T-cell (primary cell): Measurements from ENCODE around the gene NABP1. TPM values are rescaled to one million over a fixed set of nuclear protein-coding genes. Genes with fewer than 3 reads are reported as not detected.

ENCODE experiments used
- ATAC-seq, 4 experiments: fragments of 200-7000 bp in 3 of 4; fragments of 150-1000 bp in 1 of 4; cut with Tn5 transposase; replicated peaks in 1 of 4; 1 replicate in 3 of 4; 2 replicates in 1 of 4; pipeline ENCODE4 v1.10.0; 2021; ENCODE audit warnings: moderate library complexity in 3 of 4, mild to moderate bottlenecking in 2 of 4, moderate number of reproducible peaks in 1 of 4
- CTCF ChIA-PET, 2 donors: fragments of 300-600 bp; sonication (Branson Sonifier 250); formaldehyde crosslinking; loops; one replicate each; lab custom pipeline; 2022; ENCODE audit warnings: antibody characterized with exemption in 2 of 2; lab: Charles Lee
- POLR2A ChIA-PET, 2 donors: fragments of 300-600 bp; sonication (Branson Sonifier 250); formaldehyde crosslinking; loops; one replicate each; lab custom pipeline; 2022; ENCODE audit warnings: antibody characterized with exemption in 2 of 2; lab: Charles Lee
- DNase-seq, 35 experiments: peaks; one replicate each; pipeline versions ENCODE4 v3.0.0 to v3.0.0-alpha.2; 2013 to 2023
- H3K27ac ChIP-seq: one replicate; pipeline ENCODE4 v1.5.1; 2013; ENCODE audit warnings: low read length
- H3K27me3 ChIP-seq, 2 experiments: replicated peaks in 1 of 2; 1 replicate in 1 of 2; 2 replicates in 1 of 2; pipeline versions ENCODE4 v1.6.1 to v1.7.0; 2013; ENCODE audit warnings: low read length in 1 of 2, mixed read lengths in 1 of 2; ENCODE audit not compliant: control insufficient read depth in 2 of 2, insufficient read depth in 2 of 2; ENCODE audit errors: extremely low read depth in 1 of 2
- H3K36me3 ChIP-seq, 2 donors: 1 replicate in 1 of 2; 2 replicates in 1 of 2; pipeline versions ENCODE4 v1.6.1 to v1.7.0; 2013; ENCODE audit warnings: low read length in 1 of 2; ENCODE audit not compliant: control insufficient read depth in 2 of 2, insufficient read depth in 1 of 2; ENCODE audit errors: extremely low read depth in 1 of 2
- H3K4me1 ChIP-seq, 2 experiments: 1 replicate in 1 of 2; 2 replicates in 1 of 2; pipeline versions ENCODE4 v1.6.1 to v1.7.0; 2013; ENCODE audit warnings: low read length in 2 of 2, mixed read lengths in 1 of 2; ENCODE audit not compliant: insufficient read depth in 2 of 2, control insufficient read depth in 1 of 2; ENCODE audit errors: extremely low read depth in 1 of 2
- H3K4me3 ChIP-seq, 2 donors: 1 replicate in 1 of 2; 2 replicates in 1 of 2; pipeline versions ENCODE4 v1.5.1 to v1.7.0; 2013; ENCODE audit warnings: mild to moderate bottlenecking in 2 of 2, low read length in 1 of 2, moderate library complexity in 1 of 2; ENCODE audit not compliant: control insufficient read depth in 1 of 2; ENCODE audit errors: extremely low read depth in 1 of 2
- H3K9me3 ChIP-seq: 2 replicates; pipeline ENCODE4 v1.7.0; 2013
- H3K27ac Mint-ChIP-seq, 2 donors: one replicate each; pipeline ENCODE4 v1.8.0; 2020 to 2021; ENCODE audit warnings: mild to moderate bottlenecking in 2 of 2, mixed read lengths in 2 of 2
- H3K27me3 Mint-ChIP-seq, 2 donors: one replicate each; pipeline ENCODE4 v1.8.0; 2021 to 2022; ENCODE audit warnings: mixed read lengths in 2 of 2
- H3K36me3 Mint-ChIP-seq: one replicate; pipeline ENCODE4 v1.8.0; 2021; ENCODE audit warnings: mixed read lengths
- H3K4me1 Mint-ChIP-seq, 3 donors: one replicate each; pipeline ENCODE4 v1.8.0; 2020 to 2022; ENCODE audit warnings: mixed read lengths in 3 of 3, mild to moderate bottlenecking in 1 of 3
- H3K4me3 Mint-ChIP-seq, 3 donors: one replicate each; pipeline ENCODE4 v1.8.0; 2020 to 2022; ENCODE audit warnings: mild to moderate bottlenecking in 3 of 3, mixed read lengths in 3 of 3, moderate library complexity in 3 of 3
- H3K9me3 Mint-ChIP-seq, 3 donors: one replicate each; pipeline ENCODE4 v1.8.0; 2020 to 2022; ENCODE audit warnings: mixed read lengths in 3 of 3
- whole genome bisulfite sequencing: methylation state at CpG from one replicate; pipeline ENCODE4 v1.1.5; 2013; ENCODE audit warnings: missing lambda C conversion rate; ENCODE audit not compliant: insufficient coverage; 5-methylcytosine and 5-hydroxymethylcytosine counted together
- total RNA-seq, 35 experiments: library from RNA in 6 of 35; stranded (reverse) in 6 of 35; fragments of 120-200 nt in 1 of 35; gene quantifications; one replicate each; pipeline versions ENCODE4 v1.2.1 to v1.2.4 and lab custom pipeline; 2013 to 2026

NABP1 gene
- total RNA-seq, 5 donors from 2014 or later (not counting 1 experiment from before 2014, with no cell fraction given) = 39.0 to 67.6 (median 51.3) TPM

GRCh38 chr2:191645032-191645431 is 32.9 kb upstream of the NABP1 start:
- ChIA-PET POLR2A (interaction anchor here in 1 of 2 donors (0.5 kb wide), 1 partner anchor 33 kb away, joined by 6 read pairs; no protein-coding TSS in a partner anchor), CTCF (no interaction called here)
- H3K4me3 ChIP-seq = no peak overlapping the region
- Mint-ChIP-seq H3K4me3 (no peak overlapping the region), H3K27ac (no peak overlapping the region), H3K9me3 (no peaks in the 10 kb centered on the region), H3K27me3 (peaks cover 0 to 2% of the 10 kb centered on the region in 2 donors), H3K4me1 (peaks cover 13 to 16% (median 14%) of the 10 kb centered on the region in 3 donors), H3K36me3 (no peaks in the 10 kb centered on the region)
- no peak for ATAC-seq
- H3K36me3 ChIP-seq = no peaks in the 10 kb centered on the region
- no peak for DNase-seq
- peaks cover 0 to 3% of the 10 kb centered on the region in 2 experiments for H3K4me1 ChIP-seq
- no peak overlapping the region for H3K27ac ChIP-seq
- WGBS = no CpG with 5 or more reads among the region's 1 CpG
- H3K9me3 ChIP-seq = no peaks in the 10 kb centered on the region
- no peaks in the 10 kb centered on the region for H3K27me3 ChIP-seq

DNA sequence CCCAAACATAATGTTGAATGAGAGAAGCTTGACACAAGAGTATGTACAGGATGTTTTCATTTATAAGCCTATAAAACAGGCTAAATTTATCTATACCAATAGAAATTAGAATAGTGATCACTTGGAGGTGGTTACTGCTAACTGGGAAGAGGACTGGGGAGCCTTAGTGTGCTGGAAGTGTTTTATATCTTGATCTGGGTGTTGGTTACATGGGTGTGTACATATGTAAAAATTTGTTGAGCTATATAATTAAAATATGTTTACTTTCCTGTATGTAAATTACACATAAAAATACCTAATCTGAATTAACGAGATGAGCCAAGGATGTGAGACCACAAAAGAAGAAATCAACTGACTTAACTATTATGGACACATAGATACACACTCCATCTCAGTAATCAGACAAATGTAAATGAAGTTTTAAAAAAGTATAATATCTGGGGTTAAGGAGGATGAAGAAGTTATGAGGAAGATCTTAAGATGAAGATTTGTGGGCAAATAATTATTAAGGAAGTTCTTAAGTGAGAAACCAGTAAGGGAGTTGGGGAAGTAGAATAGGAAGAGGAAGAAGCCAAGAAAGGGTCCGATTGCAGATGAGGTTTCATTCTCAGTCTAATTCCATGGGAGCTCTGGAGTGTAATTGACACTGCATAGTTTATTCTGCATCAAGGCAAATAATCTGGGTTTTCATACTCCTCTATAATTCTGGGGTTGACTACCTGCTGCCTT is 32.3 kb upstream of the NABP1 start:
- Mint-ChIP-seq H3K27me3 (peaks cover 0 to 2% of the 10 kb centered on the region in 2 donors), H3K27ac (no peak overlapping the region), H3K36me3 (no peaks in the 10 kb centered on the region), H3K4me1 (peaks cover 7 to 12% (median 10%) of the 10 kb centered on the region in 3 donors), H3K4me3 (no peak overlapping the region), H3K9me3 (no peaks in the 10 kb centered on the region)
- Histone ChIP-seq H3K27ac (no peak overlapping the region), H3K9me3 (no peaks in the 10 kb centered on the region), H3K27me3 (no peaks in the 10 kb centered on the region), H3K4me3 (no peak overlapping the region), H3K4me1 (no peaks in the 10 kb centered on the region), H3K36me3 (no peaks in the 10 kb centered on the region)
- CTCF ChIA-PET = no interaction called here
- ATAC-seq (no peak), DNase-seq (no peak)
- no CpG with 5 or more reads among the region's 2 CpGs for WGBS
- POLR2A ChIA-PET = interaction anchor here in 1 of 2 donors (0.5 kb wide), 1 partner anchor 33 kb away, joined by 6 read pairs; no protein-coding TSS in a partner anchor

DNA sequence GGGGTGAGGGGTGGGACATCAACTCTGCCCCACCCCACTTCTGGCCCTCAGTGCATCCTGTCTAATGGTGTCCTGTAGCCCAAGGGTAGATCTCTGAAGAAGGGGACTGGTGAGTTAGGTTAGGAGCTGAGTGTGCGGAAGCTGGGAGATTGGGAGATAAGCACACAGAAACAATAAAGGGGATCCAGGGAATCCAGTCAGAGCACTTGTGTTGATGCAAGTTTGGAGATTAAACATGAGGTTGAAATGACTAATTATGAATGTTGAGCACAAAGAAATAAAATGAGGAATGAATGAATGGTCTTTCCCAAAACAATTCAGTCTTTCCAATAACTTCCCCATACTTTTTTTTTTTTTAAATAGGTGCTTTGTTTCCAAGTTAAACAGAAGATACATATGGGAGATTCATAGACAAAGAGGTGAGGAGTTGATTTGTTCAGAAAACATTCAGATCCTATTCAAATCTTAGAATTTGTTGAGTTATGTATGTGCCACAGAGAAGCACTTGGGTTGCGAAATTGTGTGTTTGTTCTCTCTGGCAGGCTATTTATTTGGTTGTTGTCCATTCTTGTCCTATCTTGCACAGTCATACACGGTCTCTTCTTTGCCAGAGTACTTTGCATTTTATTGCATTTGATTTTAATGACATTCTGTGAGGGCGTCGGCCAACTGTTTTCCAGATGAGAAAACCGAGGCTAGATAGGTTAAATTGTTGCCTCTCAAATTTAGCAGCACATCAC is 31.6 kb upstream of the NABP1 start:
- ChIA-PET POLR2A (interaction anchor here in 1 of 2 donors (0.6 kb wide), 1 partner anchor 26 kb away, joined by 3 read pairs; no protein-coding TSS in a partner anchor), CTCF (no interaction called here)
- no peaks in the 10 kb centered on the region for H3K9me3 ChIP-seq
- H3K36me3 Mint-ChIP-seq = no peaks in the 10 kb centered on the region
- no peak overlapping the region for H3K4me3 ChIP-seq
- H3K4me1 ChIP-seq = no peaks in the 10 kb centered on the region
- DNase-seq (no peak), ATAC-seq (no peak)
- H3K4me1 Mint-ChIP-seq = peaks cover 0 to 5% (median 3%) of the 10 kb centered on the region in 3 donors
- no peak overlapping the region for H3K4me3 Mint-ChIP-seq
- peaks cover 0 to 2% of the 10 kb centered on the region in 2 donors for H3K27me3 Mint-ChIP-seq
- H3K27ac Mint-ChIP-seq = no peak overlapping the region
- no peaks in the 10 kb centered on the region for H3K27me3 ChIP-seq
- no CpG with 5 or more reads among the region's 6 CpGs for WGBS
- H3K27ac ChIP-seq = no peak overlapping the region
- H3K9me3 Mint-ChIP-seq = no peaks in the 10 kb centered on the region
- H3K36me3 ChIP-seq = no peaks in the 10 kb centered on the region

DNA sequence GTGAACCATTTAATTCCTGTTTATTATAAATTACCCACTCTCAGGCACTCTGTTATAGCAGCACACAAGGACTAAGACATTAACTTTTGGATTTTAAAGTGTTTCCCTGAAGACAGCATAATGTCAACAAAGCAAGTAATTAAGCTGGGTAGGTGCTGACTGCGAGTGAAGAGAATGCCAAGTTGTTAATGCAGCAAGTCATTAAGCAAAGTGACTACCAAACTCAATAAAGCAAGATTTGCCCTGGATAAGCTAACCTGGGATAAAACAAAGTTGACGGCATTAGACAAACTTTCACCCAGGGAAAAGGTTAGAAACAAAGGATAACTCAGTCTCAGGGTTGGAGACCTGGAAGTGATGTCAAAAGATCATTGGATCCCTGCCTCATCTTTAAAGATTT is 28.4 kb upstream of the NABP1 start:
- DNase-seq = no peak
- CTCF ChIA-PET = no interaction called here
- H3K4me1 ChIP-seq = no peaks in the 10 kb centered on the region
- no peaks in the 10 kb centered on the region for H3K27me3 ChIP-seq
- no peaks in the 10 kb centered on the region for H3K36me3 Mint-ChIP-seq
- POLR2A ChIA-PET = interaction anchor here in 1 of 2 donors (0.5 kb wide), 2 partner anchors 27 to 28 kb away, joined by 3 read pairs; no protein-coding TSS in a partner anchor
- H3K27me3 Mint-ChIP-seq = peaks cover 0 to 2% of the 10 kb centered on the region in 2 donors
- H3K27ac ChIP-seq = no peak overlapping the region
- no peaks in the 10 kb centered on the region for H3K4me1 Mint-ChIP-seq
- H3K9me3 ChIP-seq = no peaks in the 10 kb centered on the region
- H3K4me3 ChIP-seq = no peak overlapping the region
- 100% methylated on average over 1 of the region's 2 CpGs for WGBS
- no peaks in the 10 kb centered on the region for H3K36me3 ChIP-seq
- ATAC-seq = no peak
- no peak overlapping the region for H3K27ac Mint-ChIP-seq
- no peaks in the 10 kb centered on the region for H3K9me3 Mint-ChIP-seq
- no peak overlapping the region for H3K4me3 Mint-ChIP-seq

GRCh38 chr2:191650896-191651773 is 26.8 kb upstream of the NABP1 start:
- Mint-ChIP-seq H3K27ac (no peak overlapping the region), H3K36me3 (no peaks in the 10 kb centered on the region), H3K9me3 (no peaks in the 10 kb centered on the region), H3K4me1 (no peaks in the 10 kb centered on the region), H3K4me3 (no peak overlapping the region), H3K27me3 (peaks cover 0 to under 1% of the 10 kb centered on the region in 2 donors)
- no peaks in the 10 kb centered on the region for H3K36me3 ChIP-seq
- WGBS = 61% methylated on average over 3 of the region's 3 CpGs
- no peaks in the 10 kb centered on the region for H3K9me3 ChIP-seq
- no peak for DNase-seq
- POLR2A ChIA-PET = interaction anchor here in 1 of 2 donors (0.6 to 0.8 kb wide), 2 partner anchors 26 to 68 kb away, joined by 3 read pairs; no protein-coding TSS in a partner anchor
- CTCF ChIA-PET = no interaction called here
- no peaks in the 10 kb centered on the region for H3K27me3 ChIP-seq
- no peak overlapping the region for H3K4me3 ChIP-seq
- no peak for ATAC-seq
- no peak overlapping the region for H3K27ac ChIP-seq
- no peaks in the 10 kb centered on the region for H3K4me1 ChIP-seq
